Ascending aorta (tissue), 2 donors: ENCODE data around the gene NUP93. TPM values are rescaled to one million over a fixed set of nuclear protein-coding genes. Genes with fewer than 3 reads are reported as not detected.

Source experiments
- DNase-seq, 2 donors: peaks; one replicate each; pipeline ENCODE4 v3.0.0-alpha.2; 2019; ENCODE audit warnings: low spot score in 2 of 2
- H3K27ac ChIP-seq, 2 donors: fragments of 200-600 bp; sonication (generic); one replicate each; pipeline ENCODE4 v1.5.1; 2016 to 2017; ENCODE audit warnings: mild to moderate bottlenecking in 1 of 2
- H3K27me3 ChIP-seq: fragments of 200-600 bp; sonication (generic); one replicate; pipeline ENCODE4 v1.5.1; 2017
- H3K36me3 ChIP-seq, 2 donors: fragments of 200-600 bp; sonication (generic); one replicate each; pipeline ENCODE4 v1.5.1; 2016
- H3K4me1 ChIP-seq, 2 donors: fragments of 200-600 bp; sonication (generic); one replicate each; pipeline ENCODE4 v1.5.1; 2016 to 2017; ENCODE audit warnings: mild to moderate bottlenecking in 1 of 2
- H3K4me3 ChIP-seq, 2 donors: fragments of 200-600 bp; sonication (generic); one replicate each; pipeline ENCODE4 v1.5.1; 2016 to 2017; ENCODE audit warnings: mild to moderate bottlenecking in 1 of 2
- H3K9me3 ChIP-seq, 2 donors: fragments of 200-600 bp; sonication (generic); one replicate each; pipeline ENCODE4 v1.5.1; 2016
- intact Hi-C: fragments of 100-400 bp; cut with DNase I; formaldehyde crosslinking; loops from one replicate; pipeline ENCODE4 v1.15.1; 2023
- total RNA-seq: library from RNA; depleted of rRNA; stranded (reverse); fragments of >200 nt; gene quantifications from one replicate; pipeline ENCODE4 v1.1.0, GENCODE V29; 2016
- TF ChIP-seq, protein P1 (sequence below), 3 experiments: fragments of 200-600 bp in 2 of 3; fragments of 450-650 bp in 1 of 3; sonication (generic) in 2 of 3; IDR thresholded peaks; one replicate each; pipeline ENCODE4 v1.5.1; 2016 to 2019; ENCODE audit warnings: antibody characterized with exemption in 3 of 3, mild to moderate bottlenecking in 1 of 3, moderate library complexity in 1 of 3

Gene NUP93
- total RNA-seq, 1 donor from 2014 or later, result 419 TPM

DNA sequence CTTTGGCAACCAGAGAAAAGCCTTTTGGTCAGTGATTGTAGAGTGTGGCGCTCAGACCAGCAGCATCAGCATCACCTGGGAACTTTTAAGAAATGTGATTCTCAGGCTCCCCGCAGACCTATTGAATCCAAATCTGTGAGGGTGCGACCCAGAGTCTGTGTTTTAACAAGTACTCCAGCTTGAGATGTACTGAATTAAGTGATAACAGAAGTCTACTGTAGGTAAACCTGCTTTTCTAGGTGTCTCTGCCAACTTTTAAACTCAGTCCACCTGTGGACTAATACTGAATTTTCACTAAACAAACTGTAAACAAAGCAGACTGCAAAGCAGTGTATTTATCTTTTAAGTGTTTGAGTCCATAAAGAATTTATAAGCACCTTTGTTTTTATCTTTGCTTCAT lies 43.6 kb downstream of the NUP93 start:
- no peak overlapping the region for H3K27ac ChIP-seq
- no peaks in the 10 kb centered on the region for H3K27me3 ChIP-seq
- H3K4me3 ChIP-seq, result no peak overlapping the region
- TF ChIP-seq, protein P1, sequence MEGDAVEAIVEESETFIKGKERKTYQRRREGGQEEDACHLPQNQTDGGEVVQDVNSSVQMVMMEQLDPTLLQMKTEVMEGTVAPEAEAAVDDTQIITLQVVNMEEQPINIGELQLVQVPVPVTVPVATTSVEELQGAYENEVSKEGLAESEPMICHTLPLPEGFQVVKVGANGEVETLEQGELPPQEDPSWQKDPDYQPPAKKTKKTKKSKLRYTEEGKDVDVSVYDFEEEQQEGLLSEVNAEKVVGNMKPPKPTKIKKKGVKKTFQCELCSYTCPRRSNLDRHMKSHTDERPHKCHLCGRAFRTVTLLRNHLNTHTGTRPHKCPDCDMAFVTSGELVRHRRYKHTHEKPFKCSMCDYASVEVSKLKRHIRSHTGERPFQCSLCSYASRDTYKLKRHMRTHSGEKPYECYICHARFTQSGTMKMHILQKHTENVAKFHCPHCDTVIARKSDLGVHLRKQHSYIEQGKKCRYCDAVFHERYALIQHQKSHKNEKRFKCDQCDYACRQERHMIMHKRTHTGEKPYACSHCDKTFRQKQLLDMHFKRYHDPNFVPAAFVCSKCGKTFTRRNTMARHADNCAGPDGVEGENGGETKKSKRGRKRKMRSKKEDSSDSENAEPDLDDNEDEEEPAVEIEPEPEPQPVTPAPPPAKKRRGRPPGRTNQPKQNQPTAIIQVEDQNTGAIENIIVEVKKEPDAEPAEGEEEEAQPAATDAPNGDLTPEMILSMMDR (IDR thresholded peaks at IDR 0.05), result no peak
- intact Hi-C loops, result no loop called here
- H3K36me3 ChIP-seq, result no peaks in the 10 kb centered on the region
- H3K9me3 ChIP-seq, result no peaks in the 10 kb centered on the region
- peaks cover 0 to 6% of the 10 kb centered on the region in 2 donors for H3K4me1 ChIP-seq
- no peak for DNase-seq

DNA sequence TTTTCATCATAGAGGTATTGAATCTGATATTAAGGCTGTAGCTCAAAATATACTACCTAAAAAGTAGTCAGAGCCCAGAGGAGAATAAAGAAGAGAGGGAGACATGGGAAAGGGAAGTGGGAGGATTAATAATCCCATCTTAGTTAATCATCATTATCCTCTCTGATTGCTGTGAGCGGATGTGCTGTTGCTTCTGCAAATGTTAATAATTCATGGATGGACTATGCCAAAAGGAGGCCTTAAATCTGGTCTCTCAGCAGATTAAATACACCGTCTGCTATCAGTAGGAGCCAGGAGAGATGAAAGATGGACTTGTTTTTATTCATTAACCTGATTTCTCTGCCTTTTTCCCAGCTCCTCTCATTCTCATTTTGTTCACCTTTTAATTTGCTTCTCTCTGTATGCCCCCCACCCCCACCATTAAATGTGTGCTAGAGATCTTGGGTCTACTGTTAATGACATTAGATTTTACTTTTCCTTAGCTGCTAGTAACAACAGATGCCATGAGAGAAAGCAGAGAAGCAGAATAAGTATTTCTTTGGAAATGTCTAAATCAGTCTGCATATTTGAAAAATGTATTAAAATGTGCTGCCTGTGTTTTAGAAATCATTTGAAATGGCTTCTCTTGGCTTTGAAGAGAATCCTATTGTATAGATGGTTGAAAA lies 44.2 kb downstream of the NUP93 start:
- Histone ChIP-seq H3K36me3 (no peaks in the 10 kb centered on the region), H3K4me3 (no peak overlapping the region), H3K27ac (no peak overlapping the region), H3K27me3 (no peaks in the 10 kb centered on the region), H3K9me3 (no peaks in the 10 kb centered on the region), H3K4me1 (peaks cover 0 to 6% of the 10 kb centered on the region in 2 donors)
- DNase-seq, result no peak
- intact Hi-C loops, result no loop called here
- TF ChIP-seq, protein P1 (IDR thresholded peaks at IDR 0.05), result no peak

GRCh38 chr16:56775162-56775561 lies 45.2 kb downstream of the NUP93 start:
- no peak overlapping the region for H3K4me3 ChIP-seq
- no peaks in the 10 kb centered on the region for H3K9me3 ChIP-seq
- no peaks in the 10 kb centered on the region for H3K36me3 ChIP-seq
- no peaks in the 10 kb centered on the region for H3K27me3 ChIP-seq
- DNase-seq, result no peak
- TF ChIP-seq, protein P1 (IDR thresholded peaks at IDR 0.05), result no peak
- peaks cover 0 to 6% of the 10 kb centered on the region in 2 donors for H3K4me1 ChIP-seq
- no peak overlapping the region for H3K27ac ChIP-seq
- intact Hi-C loops, result no loop called here

- Histone ChIP-seq H3K36me3 (no peaks in the 10 kb centered on the region), H3K4me1 (peaks cover 0 to 4% of the 10 kb centered on the region in 2 donors), H3K9me3 (no peaks in the 10 kb centered on the region), H3K27ac (no peak overlapping the region), H3K27me3 (no peaks in the 10 kb centered on the region), H3K4me3 (no peak overlapping the region)
- TF ChIP-seq, protein P1 (IDR thresholded peaks at IDR 0.05), result no peak
- DNase-seq, result no peak
- intact Hi-C loops, result no loop called here
These were observed 46.6 kb downstream of the NUP93 start for GRCh38 chr16:56776562-56776961.

- Histone ChIP-seq H3K36me3 (no peaks in the 10 kb centered on the region), H3K4me1 (peaks cover 0 to 2% of the 10 kb centered on the region in 2 donors), H3K27ac (no peak overlapping the region), H3K27me3 (no peaks in the 10 kb centered on the region), H3K4me3 (no peak overlapping the region), H3K9me3 (no peaks in the 10 kb centered on the region)
- DNase-seq, result no peak
- intact Hi-C loops, result no loop called here
- TF ChIP-seq, protein P1 (IDR thresholded peaks at IDR 0.05), result no peak
These were observed 47.1 kb downstream of the NUP93 start for GRCh38 chr16:56777001-56777400.

- H3K27ac ChIP-seq, result no peak overlapping the region
- H3K4me1 ChIP-seq, result no peaks in the 10 kb centered on the region
- no peaks in the 10 kb centered on the region for H3K9me3 ChIP-seq
- no peak for DNase-seq
- intact Hi-C loops, result no loop called here
- no peaks in the 10 kb centered on the region for H3K27me3 ChIP-seq
- no peaks in the 10 kb centered on the region for H3K36me3 ChIP-seq
- TF ChIP-seq, protein P1 (IDR thresholded peaks at IDR 0.05), result no peak
- no peak overlapping the region for H3K4me3 ChIP-seq
These were observed 47.6 kb downstream of the NUP93 start for GRCh38 chr16:56777482-56777881.
